Common myeloid progenitor, CD34-positive (primary cell): ENCODE results near the gene ADI1.
A peak's percentile ranks its signal among the peaks of the same experiment; 100 is the strongest.
"Not testable (repeated sequence)": the region's sequence is repeated elsewhere in the genome, so short reads cannot be mapped to it uniquely, and the experiment has no call there.

Experiments used
- CTCF ChIA-PET: fragments of 350-600 bp; sonication (Branson Sonifier 250); formaldehyde crosslinking; loops from one replicate; lab custom pipeline; 2021; ENCODE audit warnings: antibody characterized with exemption; lab: Charles Lee
- POLR2A ChIA-PET: fragments of 350-600 bp; sonication (Branson Sonifier 250); formaldehyde crosslinking; loops from one replicate; lab custom pipeline; 2021; ENCODE audit warnings: antibody characterized with exemption; lab: Charles Lee
- DNase-seq, 3 donors: peaks; one replicate each; pipeline versions ENCODE4 v3.0.0 to v3.0.0-alpha.2; 2013
- H3K27ac ChIP-seq, 2 experiments: 1 replicate in 1 of 2; 2 replicates in 1 of 2; pipeline ENCODE4 v1.7.0; 2013; ENCODE audit warnings: inconsistent platforms in 2 of 2, low read length in 2 of 2, mild to moderate bottlenecking in 2 of 2, low read depth in 1 of 2, moderate library complexity in 1 of 2; ENCODE audit not compliant: severe bottlenecking in 2 of 2, insufficient read depth in 1 of 2, poor library complexity in 1 of 2
- H3K27me3 ChIP-seq, 5 experiments: replicated peaks in 2 of 5; 1 replicate in 3 of 5; 2 replicates in 2 of 5; pipeline versions ENCODE4 v1.6.1 to v1.7.0; 2013; ENCODE audit warnings: low read length in 4 of 5, mild to moderate bottlenecking in 2 of 5, moderate library complexity in 2 of 5, inconsistent platforms in 1 of 5; ENCODE audit not compliant: insufficient read depth in 5 of 5, control insufficient read depth in 4 of 5
- H3K36me3 ChIP-seq, 4 experiments: 1 replicate in 2 of 4; 2 replicates in 2 of 4; pipeline versions ENCODE4 v1.6.1 to v1.7.0; 2013; ENCODE audit warnings: low read length in 3 of 4, control low read depth in 1 of 4, mild to moderate bottlenecking in 1 of 4; ENCODE audit not compliant: control insufficient read depth in 4 of 4, insufficient read depth in 4 of 4
- H3K4me1 ChIP-seq, 4 experiments: 1 replicate in 3 of 4; 2 replicates in 1 of 4; pipeline versions ENCODE4 v1.6.1 to v1.7.1; 2013; ENCODE audit warnings: low read length in 3 of 4, mild to moderate bottlenecking in 3 of 4, control low read depth in 1 of 4, inconsistent platforms in 1 of 4, moderate library complexity in 1 of 4; ENCODE audit not compliant: control insufficient read depth in 4 of 4, insufficient read depth in 4 of 4; ENCODE audit errors: control extremely low read depth in 1 of 4
- H3K4me3 ChIP-seq, 7 experiments: 1 replicate in 4 of 7; 2 replicates in 3 of 7; pipeline versions ENCODE4 v1.5.1 to v1.7.0; 2013; ENCODE audit warnings: mild to moderate bottlenecking in 7 of 7, low read length in 6 of 7, moderate library complexity in 6 of 7, inconsistent platforms in 2 of 7, low read depth in 2 of 7, control low read depth in 1 of 7; ENCODE audit not compliant: insufficient read depth in 4 of 7, control insufficient read depth in 1 of 7; ENCODE audit errors: extremely low read depth in 1 of 7
- H3K9me3 ChIP-seq, 5 experiments: 1 replicate in 4 of 5; 2 replicates in 1 of 5; pipeline versions ENCODE4 v1.6.1 to v1.7.1; 2013; ENCODE audit warnings: low read length in 4 of 5, mild to moderate bottlenecking in 2 of 5, inconsistent platforms in 1 of 5, low read depth in 1 of 5, moderate library complexity in 1 of 5; ENCODE audit not compliant: control insufficient read depth in 4 of 5, insufficient read depth in 2 of 5; ENCODE audit errors: control extremely low read depth in 1 of 5
- WGBS: methylation state at CpG from one replicate; pipeline ENCODE4 v1.1.5; 2013; ENCODE audit not compliant: insufficient coverage; 5-methylcytosine and 5-hydroxymethylcytosine counted together

The ADI1 gene

GRCh38 chr2:3518496-3519254, 656 bp downstream of the ADI1 start:
- Histone ChIP-seq H3K27ac (peak overlapping the region; percentile 36 to 82), H3K9me3 (peaks cover 0 to 9% (median 6%) of the 10 kb centered on the region in 5 experiments), H3K36me3 (peaks cover 3 to 8% (median 5%) of the 10 kb centered on the region in 4 experiments), H3K27me3 (no peaks in the 10 kb centered on the region), H3K4me1 (peaks cover 14 to 29% (median 23%) of the 10 kb centered on the region in 4 experiments), H3K4me3 (peak overlapping the region; percentile 52 to 88 (median 81))
- ChIA-PET CTCF (no interaction called here), POLR2A (interaction anchor here (0.6 to 0.9 kb wide), 2 partner anchors 21 to 134 kb away, joined by 3 to 4 read pairs; no protein-coding TSS in a partner anchor)
- WGBS = under 1% methylated on average over 54 of the region's 67 CpGs
- peak; percentile 97 to 99 (median 98) for DNase-seq

- ChIA-PET POLR2A (interaction anchor here (0.9 kb wide), 1 partner anchor 21 kb away, joined by 4 read pairs; no protein-coding TSS in a partner anchor), CTCF (no interaction called here)
- H3K4me1 ChIP-seq = peaks cover 14 to 25% (median 21%) of the 10 kb centered on the region in 4 experiments
- no peak for DNase-seq
- 0% methylated on average over 1 of the region's 3 CpGs for WGBS
- peaks cover 4 to 12% (median 10%) of the 10 kb centered on the region in 4 experiments for H3K36me3 ChIP-seq
- no peaks in the 10 kb centered on the region for H3K27me3 ChIP-seq
- peak overlapping the region; percentile 36 to 82 for H3K27ac ChIP-seq
- H3K4me3 ChIP-seq = peak overlapping the region; percentile 52 to 88 (median 81)
- peaks cover 0 to 11% (median 7%) of the 10 kb centered on the region in 5 experiments for H3K9me3 ChIP-seq
These were observed 1.3 kb downstream of the ADI1 start for GRCh38 chr2:3517948-3518495.

GRCh38 chr2:3516831-3517230, 2.5 kb downstream of the ADI1 start:
- ChIA-PET CTCF (interaction anchor here (1.2 kb wide), 1 partner anchor 38 kb away, joined by 3 read pairs; no protein-coding TSS in a partner anchor), POLR2A (no interaction called here)
- no peaks in the 10 kb centered on the region for H3K27me3 ChIP-seq
- no peak overlapping the region for H3K4me3 ChIP-seq
- no peak overlapping the region for H3K27ac ChIP-seq
- H3K36me3 ChIP-seq = peaks cover 7 to 24% (median 20%) of the 10 kb centered on the region in 4 experiments
- no peak for DNase-seq
- H3K4me1 ChIP-seq = peaks cover 14 to 25% (median 21%) of the 10 kb centered on the region in 4 experiments
- whole genome bisulfite sequencing = 100% methylated on average over 3 of the region's 3 CpGs
- H3K9me3 ChIP-seq = peaks cover 5 to 21% (median 9%) of the 10 kb centered on the region in 5 experiments

GRCh38 chr2:3515438-3515837, 3.9 kb downstream of the ADI1 start:
- H3K36me3 ChIP-seq = peaks cover 17 to 38% (median 30%) of the 10 kb centered on the region in 4 experiments
- no CpG with 5 or more reads among the region's 5 CpGs for WGBS
- H3K4me1 ChIP-seq = peaks cover 14 to 21% (median 19%) of the 10 kb centered on the region in 4 experiments
- peaks cover 9 to 34% (median 16%) of the 10 kb centered on the region in 5 experiments for H3K9me3 ChIP-seq
- DNase-seq, POLR2A ChIA-PET, H3K27ac ChIP-seq, H3K27me3 ChIP-seq, H3K4me3 ChIP-seq: not testable (repeated sequence)
- CTCF ChIA-PET = interaction anchor here (2.0 kb wide), 1 partner anchor 52 kb away, joined by 4 read pairs; no protein-coding TSS in a partner anchor

GRCh38 chr2:3513026-3513810, 6.1 kb downstream of the ADI1 start:
- CTCF ChIA-PET = interaction anchor here (0.7 kb wide), 1 partner anchor 22 kb away, joined by 3 read pairs; no protein-coding TSS in a partner anchor
- peaks cover 17 to 49% (median 30%) of the 10 kb centered on the region in 4 experiments for H3K36me3 ChIP-seq
- POLR2A ChIA-PET = no interaction called here

GRCh38 chr2:3512086-3512485, 7.2 kb downstream of the ADI1 start:
- H3K27me3 ChIP-seq = no peaks in the 10 kb centered on the region
- DNase-seq = no peak
- POLR2A ChIA-PET = no interaction called here
- H3K9me3 ChIP-seq = peaks cover 11 to 40% (median 16%) of the 10 kb centered on the region in 5 experiments
- WGBS = 93% methylated on average over 1 of the region's 2 CpGs
- CTCF ChIA-PET = no interaction called here
- H3K36me3 ChIP-seq = peaks cover 17 to 56% (median 30%) of the 10 kb centered on the region in 4 experiments
- no peak overlapping the region for H3K27ac ChIP-seq
- no peak overlapping the region for H3K4me3 ChIP-seq
- H3K4me1 ChIP-seq = no peaks in the 10 kb centered on the region

More at GRCh38 chr2:3513026-3513810, 6.1 kb downstream of the ADI1 start:
- peak in 2 of 3 donors; percentile 11 to 41 for DNase-seq
- Histone ChIP-seq H3K27ac (no peak overlapping the region), H3K9me3 (peaks cover 11 to 38% (median 16%) of the 10 kb centered on the region in 5 experiments), H3K27me3 (no peaks in the 10 kb centered on the region), H3K4me3 (no peak overlapping the region), H3K4me1 (peaks cover 2 to 9% (median 5%) of the 10 kb centered on the region in 4 experiments)
- 100% methylated on average over 2 of the region's 3 CpGs for WGBS
